Liver (tissue), 3 donors: ENCODE measurements around the gene LAMB4.

Experiments used
- CTCF ChIP-seq: fragments of 150-350 bp; IDR thresholded peaks from 2 replicates; pipeline ENCODE4 v1.5.1; 2017; ENCODE audit warnings: improper control_type of control experiment, low read depth, low read length; ENCODE audit not compliant: missing input control
- EGR1 ChIP-seq, 2 donors: IDR thresholded peaks; 2 replicates each; pipeline ENCODE4 v1.6.1; 2016 to 2018; ENCODE audit warnings: antibody characterized with exemption in 2 of 2, low read depth in 2 of 2
- JUND ChIP-seq, 2 donors: IDR thresholded peaks; 2 replicates each; pipeline ENCODE4 v1.6.1; 2016; ENCODE audit warnings: antibody characterized with exemption in 2 of 2
- MAX ChIP-seq: IDR thresholded peaks from 2 replicates; pipeline ENCODE4 v1.6.1; 2016; ENCODE audit warnings: antibody characterized with exemption
- REST ChIP-seq: IDR thresholded peaks from 2 replicates; pipeline ENCODE4 v1.6.1; 2016; ENCODE audit warnings: antibody characterized with exemption, mild to moderate bottlenecking
- RXRA ChIP-seq, 2 donors: IDR thresholded peaks; 2 replicates each; pipeline ENCODE4 v1.6.1; 2017 to 2018; ENCODE audit warnings: antibody characterized with exemption in 2 of 2, mild to moderate bottlenecking in 1 of 2
- TAF1 ChIP-seq: conservative IDR thresholded peaks from 2 replicates; pipeline ENCODE4 v1.6.1; 2016; ENCODE audit warnings: antibody characterized with exemption, mild to moderate bottlenecking
- YY1 ChIP-seq: IDR thresholded peaks from 2 replicates; pipeline ENCODE4 v1.6.1; 2016; ENCODE audit warnings: antibody characterized with exemption, mild to moderate bottlenecking
- donor health status: healthy.
- donor health status: healthy.

- no peak for TF ChIP-seq MAX
- no peak for TF ChIP-seq CTCF
- no peak for TF ChIP-seq TAF1
- TF ChIP-seq YY1: no peak
- no peak for TF ChIP-seq REST
- no peak for TF ChIP-seq EGR1 (IDR thresholded peaks at IDR 0.05; ENCODE audit: low read depth in 2 of 2)
- TF ChIP-seq JUND (IDR thresholded peaks at IDR 0.05): no peak
- TF ChIP-seq RXRA (IDR thresholded peaks at IDR 0.05): no peak
These were observed 109.6 kb downstream of the LAMB4 start for GRCh38 chr7:108020585-108020984.
